ENCODE results near the gene ACOT7.

DNA sequence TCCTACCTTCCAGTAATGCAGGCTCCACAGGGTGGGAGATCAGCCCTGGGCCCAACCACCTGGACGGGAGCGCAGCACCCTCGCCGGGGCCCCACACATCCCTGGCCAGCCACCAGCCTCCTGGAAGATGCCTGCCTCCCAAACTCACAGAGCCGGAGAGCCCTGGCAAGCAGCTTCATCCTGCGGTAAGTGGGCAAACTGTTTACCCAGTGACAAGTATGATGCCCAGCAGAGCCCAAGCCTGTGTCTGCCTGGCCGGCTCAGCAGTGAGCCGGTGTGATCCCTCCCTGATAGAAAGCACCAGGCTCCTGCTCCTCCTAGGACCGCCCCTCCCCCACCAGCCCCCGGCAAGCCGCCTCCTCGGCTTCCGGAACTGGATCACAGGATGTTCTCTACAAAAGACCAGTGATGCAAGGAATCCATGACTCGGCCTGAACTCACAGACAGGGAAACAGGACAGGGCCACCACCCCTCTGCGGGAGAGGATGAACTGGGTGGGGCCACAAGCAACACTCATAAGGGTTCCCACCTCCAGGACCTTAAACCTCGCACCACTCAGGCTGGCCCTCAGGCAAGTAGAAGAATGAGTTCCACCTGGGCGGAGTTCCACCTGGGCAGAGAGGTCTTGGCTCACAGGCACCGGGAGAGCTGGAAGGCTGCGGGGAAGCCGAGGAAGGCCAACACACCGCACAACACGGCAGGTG, 7.9 kb downstream of the ACOT7 start:
- TF ChIP-seq JUN (CRISPR knock-in tag; IDR thresholded peaks at IDR 0.05) (no peak), USF2 (CRISPR knock-in tag; IDR thresholded peaks at IDR 0.05) (no peak), TCF7 (CRISPR knock-in tag; IDR thresholded peaks at IDR 0.05; ENCODE audit: low read depth) (no peak)
